GM12878 (cell line): ENCODE measurements around the gene P3H2. TPM values are rescaled to one million over a fixed set of nuclear protein-coding genes. Genes with fewer than 3 reads are reported as not detected.

Experiments used
- BHLHE40 ChIP-seq, 2 experiments: fragments of 450-650 bp in 1 of 2; IDR thresholded peaks; 2 replicates each; pipeline ENCODE4 v1.6.1; 2011 to 2017; ENCODE audit warnings: low read depth in 2 of 2, borderline replicate concordance in 1 of 2, improper control_type of control experiment in 1 of 2, low read length in 1 of 2, mild to moderate bottlenecking in 1 of 2
- CBFB ChIP-seq: IDR thresholded peaks from 2 replicates; pipeline ENCODE4 v1.6.1; 2016; ENCODE audit warnings: antibody characterized with exemption, low read depth
- CBX5 ChIP-seq: sonication (generic); IDR thresholded peaks from 2 replicates; pipeline ENCODE4 v1.6.1; 2016; ENCODE audit warnings: low read depth, moderate library complexity, mild to moderate bottlenecking, inconsistent platforms
- CREM ChIP-seq: IDR thresholded peaks from 2 replicates; pipeline ENCODE4 v1.6.1; 2014; ENCODE audit warnings: antibody characterized with exemption, low read depth
- STAT1 ChIP-seq: fragments of 450-650 bp; conservative IDR thresholded peaks from 2 replicates; pipeline ENCODE4 v1.6.1; 2014; ENCODE audit warnings: antibody characterized with exemption, mild to moderate bottlenecking
- TBL1XR1 ChIP-seq: IDR thresholded peaks from 2 replicates; pipeline ENCODE4 v1.6.1; 2012; ENCODE audit warnings: low read depth, low read length, improper control_type of control experiment
- polyA plus RNA-seq, 11 experiments: library from polyadenylated mRNA; depleted of rRNA in 4 of 11; unstranded in 6 of 11; stranded (reverse) in 5 of 11; fragments of >200 nt; fragmentation: Nextera tagmentation in 4 of 11; fragmentation: Illumina TruSeq in 1 of 11; extraction: Ambion mirVana in 4 of 11; extraction: Trizol in 1 of 11; gene quantifications; 1 replicate in 1 of 11; 2 replicates in 10 of 11; pipeline versions ENCODE4 v1.2.1 to v1.2.3, GENCODE V29; 2011 to 2016; ENCODE audit warnings: inconsistent platforms in 2 of 11, missing spikeins in 2 of 11, low read depth in 1 of 11
- total RNA-seq, 4 experiments: library from RNA; depleted of rRNA in 3 of 4; stranded (reverse); fragments of >200 nt in 3 of 4; fragmentation: Illumina TruSeq in 1 of 4; extraction: Trizol in 1 of 4; gene quantifications; 2 replicates each; pipeline versions ENCODE4 v1.2.1 to v1.2.3, GENCODE V29; 2013 to 2021
- TF ChIP-seq, protein P1 (sequence below): fragments of 450-650 bp; IDR thresholded peaks from 2 replicates; pipeline ENCODE4 v1.6.1; 2016; ENCODE audit warnings: mild to moderate bottlenecking, moderate library complexity, borderline replicate concordance
- TF ChIP-seq, protein P2 (sequence below): IDR thresholded peaks from 2 replicates; pipeline ENCODE4 v1.6.1; 2011; ENCODE audit warnings: low read depth, mild to moderate bottlenecking, low read length, moderate library complexity, borderline replicate concordance; ENCODE audit errors: extremely low read depth

The P3H2 gene
- total and polyA plus RNA-seq, 10 of the 15 experiments (the other 5 are each of a cell fraction or from before 2014, with no cell fraction given) = 27.0 to 97.6 (median 83.2) TPM

DNA sequence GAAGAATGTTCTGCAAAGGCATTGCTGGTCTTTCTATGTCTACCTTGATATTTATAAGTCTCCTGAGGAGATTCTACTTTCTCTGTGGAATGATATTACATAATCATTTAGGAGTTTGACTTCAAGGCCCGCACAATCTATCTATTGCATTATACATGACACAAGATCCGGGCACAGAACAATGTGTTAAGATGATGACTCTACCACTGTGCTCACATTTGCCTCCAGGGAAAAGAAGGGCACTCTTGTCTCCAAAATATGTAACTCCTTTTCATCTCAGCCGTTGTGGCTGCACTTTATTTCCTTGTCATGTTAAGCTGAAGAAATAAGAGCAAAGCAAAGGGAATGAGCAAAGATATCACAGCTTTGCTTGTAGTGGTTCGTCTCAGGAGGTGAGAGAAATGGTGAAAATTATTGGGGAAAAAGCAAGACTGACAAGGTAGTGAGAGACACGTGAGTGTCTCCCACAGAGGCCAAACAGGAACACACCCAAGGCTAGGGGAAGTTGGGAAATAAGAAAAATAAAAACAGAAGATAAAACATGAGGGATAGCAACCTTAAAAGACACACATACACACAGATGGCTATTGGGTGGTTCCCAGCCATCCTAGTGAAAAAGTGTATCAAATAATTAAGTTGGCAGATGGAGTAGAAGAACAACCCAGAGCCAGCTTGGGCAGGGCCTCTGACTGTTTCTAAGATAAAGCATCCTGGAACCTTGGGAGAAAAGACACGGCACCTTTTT lies 184.3 kb downstream of the P3H2 start (continued):
- TF ChIP-seq, protein P1, sequence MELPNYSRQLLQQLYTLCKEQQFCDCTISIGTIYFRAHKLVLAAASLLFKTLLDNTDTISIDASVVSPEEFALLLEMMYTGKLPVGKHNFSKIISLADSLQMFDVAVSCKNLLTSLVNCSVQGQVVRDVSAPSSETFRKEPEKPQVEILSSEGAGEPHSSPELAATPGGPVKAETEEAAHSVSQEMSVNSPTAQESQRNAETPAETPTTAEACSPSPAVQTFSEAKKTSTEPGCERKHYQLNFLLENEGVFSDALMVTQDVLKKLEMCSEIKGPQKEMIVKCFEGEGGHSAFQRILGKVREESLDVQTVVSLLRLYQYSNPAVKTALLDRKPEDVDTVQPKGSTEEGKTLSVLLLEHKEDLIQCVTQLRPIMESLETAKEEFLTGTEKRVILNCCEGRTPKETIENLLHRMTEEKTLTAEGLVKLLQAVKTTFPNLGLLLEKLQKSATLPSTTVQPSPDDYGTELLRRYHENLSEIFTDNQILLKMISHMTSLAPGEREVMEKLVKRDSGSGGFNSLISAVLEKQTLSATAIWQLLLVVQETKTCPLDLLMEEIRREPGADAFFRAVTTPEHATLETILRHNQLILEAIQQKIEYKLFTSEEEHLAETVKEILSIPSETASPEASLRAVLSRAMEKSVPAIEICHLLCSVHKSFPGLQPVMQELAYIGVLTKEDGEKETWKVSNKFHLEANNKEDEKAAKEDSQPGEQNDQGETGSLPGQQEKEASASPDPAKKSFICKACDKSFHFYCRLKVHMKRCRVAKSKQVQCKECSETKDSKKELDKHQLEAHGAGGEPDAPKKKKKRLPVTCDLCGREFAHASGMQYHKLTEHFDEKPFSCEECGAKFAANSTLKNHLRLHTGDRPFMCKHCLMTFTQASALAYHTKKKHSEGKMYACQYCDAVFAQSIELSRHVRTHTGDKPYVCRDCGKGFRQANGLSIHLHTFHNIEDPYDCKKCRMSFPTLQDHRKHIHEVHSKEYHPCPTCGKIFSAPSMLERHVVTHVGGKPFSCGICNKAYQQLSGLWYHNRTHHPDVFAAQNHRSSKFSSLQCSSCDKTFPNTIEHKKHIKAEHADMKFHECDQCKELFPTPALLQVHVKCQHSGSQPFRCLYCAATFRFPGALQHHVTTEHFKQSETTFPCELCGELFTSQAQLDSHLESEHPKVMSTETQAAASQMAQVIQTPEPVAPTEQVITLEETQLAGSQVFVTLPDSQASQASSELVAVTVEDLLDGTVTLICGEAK = no peak
- no peak for TF ChIP-seq CREM
- TF ChIP-seq CBFB = no peak
- TF ChIP-seq BHLHE40 (IDR thresholded peaks at IDR 0.05; ENCODE audit: borderline replicate concordance in 1 of 2, low read depth in 2 of 2, low read length in 1 of 2) = no peak
- TF ChIP-seq, protein P2, sequence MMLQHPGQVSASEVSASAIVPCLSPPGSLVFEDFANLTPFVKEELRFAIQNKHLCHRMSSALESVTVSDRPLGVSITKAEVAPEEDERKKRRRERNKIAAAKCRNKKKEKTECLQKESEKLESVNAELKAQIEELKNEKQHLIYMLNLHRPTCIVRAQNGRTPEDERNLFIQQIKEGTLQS = no peak
- no peak for TF ChIP-seq CBX5
- no peak for TF ChIP-seq STAT1
- no peak for TF ChIP-seq TBL1XR1
